Stimulated activated CD8-positive, alpha-beta memory T cell treated with anti-CD3 and anti-CD28 coated beads, Interleukin-4, amount 100 ng/mL, for 1 hour (primary cell): ENCODE data around the gene ANKRD53.

Experiments
- DNase-seq, 2 donors: peaks; one replicate each; pipeline ENCODE4 v3.0.0-alpha.2; 2020; ENCODE audit warnings: low read depth in 2 of 2, low spot score in 1 of 2

Gene ANKRD53

GRCh38 chr2:70978341-70979179 lies at the start of gene ANKRD53:
ANKRD53 (plus strand) TSS chr2:70978630; CDS start chr2:70978646, 16 bp downstream.
- DNase-seq, result no peak

- DNase-seq, result no peak
Measured at GRCh38 chr2:70930371-70931329, 47.8 kb upstream of the ANKRD53 start.

GRCh38 chr2:70931376-70932000 lies 46.9 kb upstream of the ANKRD53 start:
- no peak for DNase-seq

GRCh38 chr2:70932631-70933230 lies 45.7 kb upstream of the ANKRD53 start:
- no peak for DNase-seq

GRCh38 chr2:70934981-70935380 lies 43.4 kb upstream of the ANKRD53 start:
- no peak for DNase-seq

- DNase-seq, result no peak
Measured at GRCh38 chr2:70935468-70936164, 42.8 kb upstream of the ANKRD53 start, which contains the start of gene ATP6V1B1. ATP6V1B1 (plus strand) TSS chr2:70935900; CDS start chr2:70935955, 55 bp downstream.

GRCh38 chr2:70936165-70936978 lies 42.1 kb upstream of the ANKRD53 start:
- no peak for DNase-seq

GRCh38 chr2:70936979-70937811 lies 41.2 kb upstream of the ANKRD53 start:
- no peak for DNase-seq

GRCh38 chr2:70937866-70938585 lies 40.4 kb upstream of the ANKRD53 start:
- no peak for DNase-seq

GRCh38 chr2:70938586-70938950 lies 39.9 kb upstream of the ANKRD53 start:
- DNase-seq, result no peak

- DNase-seq, result no peak
Measured at GRCh38 chr2:70939001-70939838, 39.2 kb upstream of the ANKRD53 start.

GRCh38 chr2:70939839-70940580 lies 38.4 kb upstream of the ANKRD53 start:
- DNase-seq, result no peak

GRCh38 chr2:70941186-70941585 lies 37.2 kb upstream of the ANKRD53 start:
- no peak for DNase-seq

GRCh38 chr2:70941701-70942100 lies 36.7 kb upstream of the ANKRD53 start:
- DNase-seq, result no peak

- DNase-seq, result no peak
Measured at GRCh38 chr2:70942396-70943204, 35.8 kb upstream of the ANKRD53 start.
